Measurements from ENCODE around the gene TMEM39A.
A peak's percentile ranks its signal among the peaks of the same experiment; 100 is the strongest.

Gene TMEM39A, protein sequence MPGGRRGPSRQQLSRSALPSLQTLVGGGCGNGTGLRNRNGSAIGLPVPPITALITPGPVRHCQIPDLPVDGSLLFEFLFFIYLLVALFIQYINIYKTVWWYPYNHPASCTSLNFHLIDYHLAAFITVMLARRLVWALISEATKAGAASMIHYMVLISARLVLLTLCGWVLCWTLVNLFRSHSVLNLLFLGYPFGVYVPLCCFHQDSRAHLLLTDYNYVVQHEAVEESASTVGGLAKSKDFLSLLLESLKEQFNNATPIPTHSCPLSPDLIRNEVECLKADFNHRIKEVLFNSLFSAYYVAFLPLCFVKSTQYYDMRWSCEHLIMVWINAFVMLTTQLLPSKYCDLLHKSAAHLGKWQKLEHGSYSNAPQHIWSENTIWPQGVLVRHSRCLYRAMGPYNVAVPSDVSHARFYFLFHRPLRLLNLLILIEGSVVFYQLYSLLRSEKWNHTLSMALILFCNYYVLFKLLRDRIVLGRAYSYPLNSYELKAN

DNA sequence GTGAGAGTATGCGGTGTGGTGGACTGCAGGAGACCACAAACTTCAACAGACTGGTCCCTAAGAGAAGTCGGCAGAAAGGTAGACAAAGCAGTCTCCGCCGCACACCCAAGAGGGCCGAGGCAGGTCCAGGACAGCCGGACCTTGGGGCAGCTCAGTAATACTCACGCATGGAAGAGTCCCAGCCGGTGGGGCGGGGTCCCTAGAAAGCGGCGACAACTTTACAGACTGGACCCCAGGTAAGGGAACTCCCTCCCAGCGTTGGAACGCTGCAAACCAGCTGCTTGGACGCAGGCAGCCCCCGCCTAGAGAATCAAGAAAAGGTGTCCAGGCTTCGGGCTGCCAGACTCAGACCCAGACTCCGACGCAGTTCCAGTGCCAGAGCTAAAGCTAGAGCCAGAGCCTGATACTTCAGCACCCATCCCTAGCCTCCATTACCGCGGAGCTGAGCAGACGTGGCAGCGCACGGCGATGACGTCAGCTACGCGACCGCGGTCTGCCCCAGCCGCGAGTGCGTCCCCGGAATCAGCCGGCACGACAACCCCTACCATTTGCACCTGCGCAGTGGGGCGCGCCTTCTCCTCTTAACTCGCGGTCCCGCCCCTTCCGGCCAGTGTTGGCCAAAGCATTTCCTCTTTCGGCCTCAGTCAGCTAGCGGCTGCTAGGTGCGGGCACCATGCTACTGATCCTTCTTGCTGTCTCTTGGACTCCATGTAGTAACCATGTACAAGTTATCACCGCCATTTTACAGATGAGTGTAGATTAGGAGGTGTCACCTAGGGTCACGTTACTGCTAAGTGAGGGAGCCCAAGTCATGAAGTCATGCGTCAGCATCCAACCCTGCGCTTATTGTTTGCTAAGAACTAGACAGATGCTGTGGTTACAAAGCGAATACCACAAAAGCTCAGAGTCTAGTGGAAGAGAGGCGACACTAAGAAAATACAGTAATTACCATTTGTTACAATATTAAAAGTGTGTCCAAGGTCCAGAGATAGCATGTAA lies at the start of gene TMEM39A:
Gene TMEM39A, minus strand, starts transcription at position 445 of the 999 bp plus-strand sequence. CDS start 1,541 bp downstream, outside the sequence.
- DNase-seq = peak; percentile 92

DNA sequence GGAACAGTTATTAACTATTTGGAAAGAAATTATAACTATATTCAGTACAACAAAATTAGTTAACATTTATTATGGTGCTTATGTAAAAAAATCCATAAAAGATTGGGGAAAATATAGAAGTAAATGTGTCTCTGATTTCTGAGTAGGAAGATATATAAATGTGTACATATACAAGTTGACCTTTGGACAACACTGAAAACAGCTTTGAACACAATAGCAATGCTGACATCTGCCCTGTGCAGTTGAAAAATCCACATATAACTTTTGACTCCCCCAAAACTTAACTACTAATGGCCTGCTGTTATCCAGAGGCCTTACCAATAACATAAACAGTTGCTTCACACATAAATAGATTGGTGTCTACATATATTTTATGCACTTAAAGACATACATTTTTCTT lies 47.3 kb upstream of the TMEM39A start:
- DNase-seq = no peak

DNA sequence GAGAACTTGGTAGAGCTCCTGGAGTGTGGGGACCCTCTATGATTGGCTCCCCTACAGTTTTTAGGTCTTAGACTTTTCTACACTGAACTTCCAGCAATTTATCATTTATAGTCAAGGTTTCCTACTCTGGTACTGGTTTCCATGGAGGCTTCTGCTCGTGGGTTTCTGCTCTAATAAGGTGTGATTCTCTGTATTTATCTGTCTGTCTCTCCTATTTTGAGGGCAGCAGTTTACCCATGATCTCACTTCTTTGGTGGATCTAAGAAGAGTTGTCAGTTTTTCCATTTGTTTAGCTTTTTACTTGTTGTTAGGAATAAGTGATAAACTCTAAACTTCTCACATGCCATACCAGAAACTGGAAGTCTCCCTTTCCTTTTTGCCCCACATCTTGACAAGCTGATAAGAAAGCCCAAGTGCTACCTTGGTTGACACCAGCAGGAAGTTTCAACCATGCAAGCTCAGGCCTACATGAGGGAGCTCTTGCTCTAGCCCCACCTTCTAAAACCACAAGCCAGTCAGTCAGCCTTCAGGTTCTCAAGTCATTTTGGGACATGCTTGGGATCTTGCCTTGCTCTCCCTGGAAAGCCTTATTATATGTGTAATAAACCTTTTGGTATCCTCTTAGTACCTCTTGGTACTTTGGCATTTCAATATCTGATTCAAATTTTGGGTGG lies 44.9 kb upstream of the TMEM39A start:
- no peak for DNase-seq

DNA sequence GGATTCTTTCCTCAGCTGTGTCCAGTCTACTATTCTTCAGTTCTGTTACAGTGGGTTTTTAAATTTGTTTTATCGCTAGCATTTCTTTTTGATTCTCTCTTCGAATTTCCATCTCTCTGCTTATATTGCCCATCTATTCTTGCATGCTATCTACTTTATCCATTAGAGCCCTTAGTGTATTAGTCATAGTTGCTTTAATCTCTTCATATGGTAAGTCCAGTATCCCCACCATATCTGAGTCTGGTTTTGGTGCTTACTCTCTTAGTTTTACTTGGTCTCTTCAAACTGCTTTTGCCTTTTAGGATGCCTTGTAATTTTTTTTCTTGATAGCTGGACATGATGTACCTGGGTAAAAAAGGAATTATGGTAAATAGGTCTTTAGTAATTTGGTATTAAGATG lies 44.0 kb upstream of the TMEM39A start:
- DNase-seq = no peak

DNA sequence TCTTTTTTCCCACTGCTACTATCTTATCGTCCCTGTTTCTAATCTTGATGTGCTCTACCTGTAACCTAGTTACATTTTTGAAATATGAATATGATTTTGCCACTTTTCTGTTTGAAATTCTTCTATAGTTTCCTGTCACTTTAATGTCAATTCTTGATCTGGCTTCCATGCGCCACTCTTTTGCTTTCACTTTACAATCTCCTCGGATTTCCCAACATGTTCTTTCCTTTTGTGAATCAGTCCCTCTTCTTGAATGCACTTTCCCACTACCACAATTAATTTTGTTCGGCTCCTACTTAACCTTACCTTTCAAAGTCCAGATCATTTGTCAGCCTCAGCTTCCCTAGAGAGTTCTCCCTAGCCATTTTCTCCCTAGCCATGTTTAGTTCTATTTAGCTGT lies 43.2 kb upstream of the TMEM39A start:
- DNase-seq = no peak

DNA sequence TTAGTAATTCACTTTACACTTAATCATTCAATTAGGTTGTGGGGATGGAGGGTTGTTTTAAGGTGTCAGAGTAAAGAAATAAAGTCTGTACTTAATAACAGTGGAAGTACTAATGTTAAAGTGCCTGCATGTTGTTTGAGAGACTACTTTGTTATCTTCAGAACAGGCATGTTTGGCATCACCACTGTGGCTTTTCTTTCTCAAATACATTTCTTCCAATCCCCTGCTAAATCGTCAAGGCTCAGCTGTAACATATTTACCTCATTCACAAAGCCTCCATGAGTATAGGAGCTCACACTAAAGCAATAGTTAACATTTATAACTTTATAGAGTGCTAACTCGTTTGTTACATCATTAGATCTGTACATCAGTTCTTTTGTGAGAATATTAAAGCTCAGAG lies 37.5 kb upstream of the TMEM39A start:
- no peak for DNase-seq

DNA sequence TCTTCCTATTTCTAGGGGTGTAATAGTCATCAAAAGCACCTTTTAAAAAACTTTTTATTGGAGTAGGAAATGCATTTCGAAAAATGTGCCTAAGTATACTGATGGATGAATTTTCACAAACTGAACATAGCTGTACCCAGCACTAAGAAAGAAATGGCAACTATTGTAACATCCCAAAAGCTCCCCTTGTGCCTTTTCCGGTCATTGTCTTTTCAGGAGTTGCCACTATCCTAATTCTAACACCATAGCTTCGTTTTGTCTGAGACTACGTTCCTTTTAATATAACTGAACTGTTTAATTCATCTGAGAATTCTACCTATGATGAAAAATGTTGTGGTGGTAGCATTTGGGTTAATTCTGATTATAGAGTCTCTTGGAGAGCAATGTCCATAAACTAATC lies 36.9 kb upstream of the TMEM39A start:
- DNase-seq = no peak

DNA sequence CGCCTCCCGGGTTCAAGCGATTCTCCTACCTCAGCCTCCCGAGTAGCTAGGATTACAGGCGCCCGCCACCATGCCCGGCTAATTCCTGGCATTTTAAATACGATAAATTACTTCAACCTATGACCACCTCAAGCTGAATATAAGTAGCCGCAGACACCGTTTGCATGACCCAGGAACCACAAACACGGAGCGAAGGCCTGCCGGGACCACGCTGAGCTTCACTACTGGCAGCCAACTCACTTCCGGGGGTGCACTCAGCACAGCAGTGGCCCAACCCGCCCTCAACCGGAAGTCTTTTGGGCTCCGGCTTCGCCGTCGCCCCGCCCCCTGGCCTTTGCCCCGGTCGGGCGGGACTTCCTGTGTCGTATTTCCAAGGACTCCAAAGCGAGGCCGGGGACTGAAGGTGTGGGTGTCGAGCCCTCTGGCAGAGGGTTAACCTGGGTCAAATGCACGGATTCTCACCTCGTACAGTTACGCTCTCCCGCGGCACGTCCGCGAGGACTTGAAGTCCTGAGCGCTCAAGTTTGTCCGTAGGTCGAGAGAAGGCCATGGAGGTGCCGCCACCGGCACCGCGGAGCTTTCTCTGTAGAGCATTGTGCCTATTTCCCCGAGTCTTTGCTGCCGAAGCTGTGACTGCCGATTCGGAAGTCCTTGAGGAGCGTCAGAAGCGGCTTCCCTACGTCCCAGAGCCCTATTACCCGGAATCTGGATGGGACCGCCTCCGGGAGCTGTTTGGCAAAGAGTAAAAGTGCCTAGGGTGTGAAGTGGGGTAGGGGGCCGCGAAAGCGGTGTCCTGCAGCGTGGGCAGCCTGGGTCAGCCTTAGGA lies 35.0 kb upstream of the TMEM39A start, which contains the start of gene TIMMDC1:
Gene TIMMDC1, plus strand, starts transcription at position 362 of the 826 bp plus-strand sequence. Its CDS starts 187 bp downstream, at position 549.
- peak; percentile 88 for DNase-seq

DNA sequence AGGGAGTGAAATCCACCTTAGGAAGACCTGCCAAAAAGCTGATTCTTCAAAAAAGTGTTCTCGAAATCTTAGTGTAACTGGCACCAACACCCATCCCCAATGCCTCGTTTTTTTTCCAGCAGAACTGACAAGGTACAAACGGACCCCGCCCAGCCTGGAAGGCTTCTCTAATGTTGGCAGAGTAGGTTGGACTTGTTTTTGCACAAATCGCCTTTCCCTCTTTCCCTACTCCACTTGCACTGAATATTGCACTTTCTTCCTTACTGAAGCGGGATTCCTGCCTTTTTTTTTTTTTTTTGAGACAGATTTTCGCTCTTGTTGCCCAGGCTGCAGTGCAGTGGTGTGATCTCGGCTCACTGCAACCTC lies 34.4 kb upstream of the TMEM39A start:
- DNase-seq = no peak

DNA sequence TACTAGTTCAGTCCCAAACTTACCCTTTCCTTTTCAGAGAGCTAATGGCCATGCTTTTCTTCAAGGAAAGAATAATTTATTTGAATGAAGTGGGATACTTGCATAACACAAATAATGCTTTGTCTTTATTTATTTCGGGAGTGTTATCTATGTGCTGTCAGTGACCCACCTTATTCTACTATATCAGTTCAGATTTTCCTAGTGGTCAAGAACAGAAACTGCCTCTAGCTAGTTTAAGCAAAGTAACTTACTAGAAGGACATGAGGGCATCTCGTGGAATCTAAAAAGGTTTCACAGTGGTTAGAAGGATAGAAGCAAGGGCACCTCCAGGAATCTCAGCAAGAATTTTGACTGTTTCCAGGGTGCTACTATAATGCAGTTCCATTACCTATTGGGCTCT lies 31.2 kb upstream of the TMEM39A start:
- DNase-seq = no peak

DNA sequence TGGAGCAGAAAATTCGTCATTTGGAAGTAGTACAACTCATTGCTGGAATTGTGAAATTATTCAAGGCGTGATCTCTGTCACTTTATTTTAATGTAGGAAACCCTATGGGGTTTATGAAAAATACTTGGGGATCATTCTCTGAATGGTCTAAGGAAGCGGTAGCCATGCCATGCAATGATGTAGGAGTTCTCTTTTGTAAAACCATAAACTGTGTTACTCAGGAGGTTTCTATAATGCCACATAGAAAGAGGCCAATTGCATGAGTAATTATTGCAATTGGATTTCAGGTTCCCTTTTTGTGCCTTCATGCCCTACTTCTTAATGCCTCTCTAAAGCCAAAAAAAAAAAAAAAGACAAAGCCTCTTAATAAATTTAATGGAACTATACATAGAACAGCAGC lies 29.4 kb upstream of the TMEM39A start:
- no peak for DNase-seq

DNA sequence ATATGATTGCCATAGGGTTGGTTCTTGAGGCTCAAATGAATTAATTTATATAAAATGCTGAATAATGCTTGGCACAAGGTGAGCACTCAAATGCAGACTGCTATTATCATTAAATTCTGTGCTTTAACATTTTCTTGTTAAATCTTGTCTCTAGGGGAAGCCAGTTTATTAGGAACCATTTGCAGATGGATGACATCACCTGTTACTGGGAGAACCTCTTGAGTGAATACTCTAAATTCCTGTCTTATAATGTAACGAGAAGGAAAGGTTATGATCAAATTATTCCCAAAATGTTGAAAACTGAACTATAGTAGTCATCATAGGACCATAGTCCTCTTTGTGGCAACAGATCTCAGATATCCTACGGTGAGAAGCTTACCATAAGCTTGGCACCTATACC lies 28.7 kb upstream of the TMEM39A start:
- DNase-seq = no peak

DNA sequence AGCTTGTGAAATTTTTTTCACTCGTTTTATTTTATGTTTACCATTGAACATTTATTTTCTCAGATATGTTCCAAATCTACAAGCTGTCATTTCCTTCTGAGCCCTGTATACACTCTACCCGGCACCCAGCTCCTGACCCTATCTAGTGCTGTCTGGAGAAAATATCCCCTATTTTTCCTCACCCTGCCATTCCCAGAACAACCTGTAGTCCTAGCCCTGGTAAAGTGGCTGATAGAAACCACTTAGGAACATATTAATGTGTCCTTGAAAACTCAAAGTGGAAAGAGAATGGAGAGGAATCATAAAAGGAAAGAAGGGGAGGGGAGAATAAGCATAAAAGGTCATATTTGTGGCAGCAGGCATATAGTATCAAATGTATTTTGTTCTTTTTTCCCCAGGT lies 26.7 kb upstream of the TMEM39A start:
- no peak for DNase-seq

DNA sequence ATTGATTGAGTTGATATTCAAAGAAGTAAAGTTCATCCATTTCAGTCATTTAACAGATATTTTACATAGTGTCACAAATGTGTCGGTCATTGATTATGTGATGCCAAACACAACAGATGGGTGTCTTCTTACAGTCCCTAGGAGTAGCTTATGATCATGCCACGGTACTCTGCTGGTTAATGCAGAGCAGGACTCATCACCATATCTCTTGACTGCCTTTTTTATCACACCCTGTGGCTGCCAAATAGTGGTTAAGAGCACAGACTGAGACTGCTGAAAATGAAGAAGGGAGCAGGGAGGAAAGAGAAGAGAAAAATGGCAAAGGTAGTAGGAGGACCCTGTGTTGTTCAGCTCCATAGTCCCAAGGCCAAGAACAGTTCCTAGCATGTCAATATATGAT lies 22.1 kb upstream of the TMEM39A start:
- DNase-seq = no peak

DNA sequence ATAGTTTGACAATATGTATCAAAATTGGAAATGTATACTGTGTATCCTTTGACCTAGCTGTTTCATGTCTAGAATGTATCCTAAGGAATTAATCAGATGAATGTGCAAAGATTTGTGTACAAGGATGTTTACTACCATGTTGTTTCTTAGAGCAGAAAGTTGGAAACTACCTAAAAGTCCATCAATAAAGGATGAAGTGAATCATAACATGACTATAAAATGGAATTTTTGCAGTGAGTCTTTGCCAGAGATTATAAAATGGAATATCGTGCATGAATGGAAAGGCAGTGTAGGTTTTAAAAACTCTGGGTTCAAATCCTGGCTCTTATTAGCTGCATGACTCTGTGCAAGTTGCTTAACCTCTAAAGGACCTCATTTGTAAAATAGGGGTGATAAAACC lies 19.7 kb upstream of the TMEM39A start:
- DNase-seq = no peak

DNA sequence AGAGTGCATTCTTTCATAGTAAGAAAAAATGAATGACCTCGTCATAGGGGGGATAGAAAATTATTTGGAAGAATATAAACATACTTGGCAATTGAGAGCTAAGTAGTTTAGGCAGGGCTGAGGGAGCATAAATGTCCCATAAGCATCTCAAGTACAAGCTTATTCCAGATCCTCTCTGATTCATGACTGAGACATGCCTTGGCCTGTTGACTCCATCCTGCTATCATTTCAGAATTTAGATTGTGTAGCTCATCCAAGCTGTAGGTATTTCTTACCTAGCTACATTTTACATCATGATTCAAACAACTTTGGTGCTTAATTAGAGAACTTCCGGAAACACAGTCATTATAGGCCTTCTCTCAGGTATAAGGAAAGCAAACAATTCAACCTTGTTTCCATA lies 17.7 kb upstream of the TMEM39A start:
- no peak for DNase-seq

DNA sequence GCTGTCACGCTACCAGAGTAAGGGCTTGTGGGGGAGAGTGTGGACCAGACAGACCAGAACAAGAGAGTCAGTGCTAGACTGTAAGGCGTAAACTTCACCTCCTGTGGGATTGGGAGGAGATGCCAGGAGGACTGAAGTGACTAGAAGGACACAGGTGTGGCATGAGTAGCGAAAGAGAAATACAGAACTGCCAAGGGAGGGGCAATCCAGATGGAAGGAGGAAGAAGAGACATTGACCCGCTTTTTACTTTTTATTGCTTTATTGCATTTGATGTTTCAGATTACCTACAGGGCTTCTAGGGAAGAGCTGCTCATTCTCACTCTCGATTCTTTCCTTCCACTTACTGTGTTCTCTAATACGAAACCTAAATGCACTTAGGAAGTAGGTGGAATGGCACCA lies 7.5 kb upstream of the TMEM39A start:
- DNase-seq = no peak

DNA sequence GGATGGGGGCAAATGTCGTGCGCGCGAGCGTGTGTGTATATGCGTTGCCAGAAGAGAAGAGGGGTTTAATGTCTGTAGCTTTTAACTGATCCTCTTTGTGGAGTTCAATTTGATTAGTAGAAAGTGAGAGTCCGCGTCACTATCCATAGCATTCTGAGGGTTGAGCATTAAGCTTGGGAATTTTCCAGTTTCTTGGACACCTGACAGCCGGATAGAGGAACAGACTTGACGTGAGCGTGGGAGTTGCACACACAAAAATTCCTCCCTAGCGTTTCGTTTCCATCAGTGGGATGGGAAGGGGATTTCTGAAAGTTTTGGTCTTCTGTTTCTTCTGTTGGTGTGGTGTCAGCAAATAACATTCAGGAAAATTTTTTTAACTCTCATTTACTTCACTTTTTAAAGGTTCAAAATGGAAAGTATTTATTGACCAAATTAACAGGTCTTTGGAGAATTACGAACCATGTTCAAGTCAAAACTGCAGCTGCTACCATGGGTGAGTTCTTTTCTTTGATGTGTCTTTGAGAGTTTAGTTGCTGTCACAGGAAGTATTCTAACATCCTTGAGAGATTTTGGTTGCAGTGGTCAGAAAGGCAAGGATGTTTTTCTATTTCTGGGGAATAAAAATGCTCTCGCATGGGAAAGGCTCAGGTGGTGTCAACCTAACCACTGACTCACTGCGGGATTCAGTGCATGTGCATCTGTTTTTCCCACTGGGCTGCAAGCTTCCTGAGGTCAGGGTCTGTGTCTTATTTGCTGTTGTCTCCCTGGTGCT lies 6.2 kb upstream of the TMEM39A start:
- no peak for DNase-seq

DNA sequence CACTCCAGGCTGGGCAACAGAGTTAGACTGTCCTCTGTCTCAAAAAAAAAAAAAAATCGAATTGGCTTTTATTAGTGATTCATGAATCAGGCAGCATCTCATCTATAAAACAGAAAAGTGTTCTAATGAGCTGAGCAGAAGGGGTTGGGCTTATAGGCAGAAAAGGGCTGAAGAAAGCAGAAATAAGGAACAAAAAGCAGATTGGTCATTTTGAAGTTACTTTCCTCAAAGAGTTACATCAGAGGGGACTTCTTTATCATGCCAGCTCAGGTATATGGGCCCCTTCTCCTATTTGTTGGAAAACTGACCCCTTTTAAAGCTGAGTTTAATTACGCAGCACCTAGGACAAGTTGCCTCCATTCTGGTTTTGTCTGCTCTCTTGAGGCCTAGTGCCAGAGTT lies 4.6 kb upstream of the TMEM39A start:
- DNase-seq = no peak

DNA sequence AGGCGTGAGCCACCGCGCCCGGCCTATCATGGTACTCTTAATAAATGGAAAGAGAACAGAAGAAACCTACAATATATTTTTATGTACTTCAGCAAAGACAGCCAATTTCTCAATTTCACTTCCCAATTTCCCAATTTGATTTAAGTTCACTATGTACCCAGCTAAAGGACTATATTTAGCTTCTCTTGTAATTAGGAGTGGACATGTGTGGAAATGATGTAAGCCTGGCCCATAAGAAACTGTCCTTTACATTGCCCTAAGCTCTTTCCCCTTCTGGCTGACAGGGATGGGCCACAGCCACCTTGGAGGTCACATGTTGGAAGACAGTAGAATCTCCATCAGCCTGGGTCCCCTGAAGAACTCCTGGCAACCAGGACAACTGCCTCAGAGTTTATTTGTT lies 6.2 kb downstream of the TMEM39A start:
- no peak for DNase-seq

DNA sequence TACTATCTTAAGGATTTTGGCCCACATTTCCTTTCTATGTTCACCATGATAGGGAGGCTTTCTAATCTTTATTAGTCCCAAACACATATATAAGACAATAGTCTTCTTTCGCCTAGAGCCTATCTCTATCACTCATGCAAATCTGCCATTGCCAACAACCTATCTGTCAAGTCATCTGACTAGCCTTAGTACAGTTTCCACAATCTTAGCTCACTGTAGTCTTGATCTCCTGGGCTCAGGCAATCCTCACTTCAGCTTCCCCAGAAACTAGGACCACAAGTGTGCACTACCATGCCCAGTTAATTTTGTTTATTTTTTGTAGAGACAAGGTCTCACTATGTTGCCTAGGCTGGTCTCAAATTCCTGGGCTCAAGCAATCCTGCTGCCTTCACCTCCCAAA lies 6.9 kb downstream of the TMEM39A start:
- DNase-seq = no peak

Data from NCI-H774 (cell line).